ENCODE measurements around the gene ANOS1.
"Not testable (repeated sequence)": the region's sequence is repeated elsewhere in the genome, so short reads cannot be mapped to it uniquely, and the experiment has no call there.

Gene ANOS1

GRCh38 chrX:8520178-8520577 is 211.8 kb downstream of the ANOS1 start:
- no peaks in the 10 kb centered on the region for H3K27me3 ChIP-seq (ENCODE audit: insufficient read depth, insufficient read length)
- no peak for DNase-seq (ENCODE audit: low read depth, low spot score)
- H3K4me1 ChIP-seq (ENCODE audit: insufficient read depth, insufficient read length), result no peaks in the 10 kb centered on the region
- H3K36me3 ChIP-seq (ENCODE audit: insufficient read depth, insufficient read length, low read length), result no peaks in the 10 kb centered on the region
- H3K9me3 ChIP-seq (ENCODE audit: insufficient read depth, low read length), result no peaks in the 10 kb centered on the region
- no peak overlapping the region for H3K4me3 ChIP-seq (ENCODE audit: insufficient read length, low read depth)
- no peak overlapping the region for H3K9ac ChIP-seq (ENCODE audit: insufficient read length, low read depth)
- TF ChIP-seq SUZ12 (IDR thresholded peaks at IDR 0.05; ENCODE audit: extremely low read depth, insufficient read depth, insufficient read length), result no peak
- no peak for TF ChIP-seq ZNF274 (IDR thresholded peaks at IDR 0.05; ENCODE audit: low read depth, low read length)
- TF ChIP-seq YY1 (IDR thresholded peaks at IDR 0.05; ENCODE audit: insufficient read depth, insufficient read length), result no peak

GRCh38 chrX:8504451-8504850 is 227.5 kb downstream of the ANOS1 start:
- Histone ChIP-seq H3K4me3 (ENCODE audit: insufficient read length, low read depth) (no peak overlapping the region), H3K9ac (ENCODE audit: insufficient read length, low read depth) (no peak overlapping the region), H3K36me3 (ENCODE audit: insufficient read depth, insufficient read length, low read length) (no peaks in the 10 kb centered on the region), H3K27me3 (ENCODE audit: insufficient read depth, insufficient read length) (no peaks in the 10 kb centered on the region), H3K9me3 (ENCODE audit: insufficient read depth, low read length) (no peaks in the 10 kb centered on the region), H3K4me1 (ENCODE audit: insufficient read depth, insufficient read length) (no peaks in the 10 kb centered on the region)
- no peak for TF ChIP-seq YY1 (IDR thresholded peaks at IDR 0.05; ENCODE audit: insufficient read depth, insufficient read length)
- TF ChIP-seq ZNF274 (IDR thresholded peaks at IDR 0.05; ENCODE audit: low read depth, low read length), result no peak
- TF ChIP-seq SUZ12 (IDR thresholded peaks at IDR 0.05; ENCODE audit: extremely low read depth, insufficient read depth, insufficient read length), result no peak
- DNase-seq (ENCODE audit: low read depth, low spot score), result no peak

GRCh38 chrX:8502101-8502500 is 229.8 kb downstream of the ANOS1 start:
- not testable (repeated sequence) for H3K9me3 ChIP-seq (ENCODE audit: insufficient read depth, low read length); H3K4me1 ChIP-seq (ENCODE audit: insufficient read depth, insufficient read length); H3K36me3 ChIP-seq (ENCODE audit: insufficient read depth, insufficient read length, low read length)

GRCh38 chrX:8500203-8500602 is 231.7 kb downstream of the ANOS1 start:
- H3K36me3 ChIP-seq (ENCODE audit: insufficient read depth, insufficient read length, low read length), result no peaks in the 10 kb centered on the region
- H3K9me3 ChIP-seq (ENCODE audit: insufficient read depth, low read length), result no peaks in the 10 kb centered on the region
- no peaks in the 10 kb centered on the region for H3K4me1 ChIP-seq (ENCODE audit: insufficient read depth, insufficient read length)
- no peak overlapping the region for H3K4me3 ChIP-seq (ENCODE audit: insufficient read length, low read depth)
- no peak for DNase-seq (ENCODE audit: low read depth, low spot score)
- no peaks in the 10 kb centered on the region for H3K27me3 ChIP-seq (ENCODE audit: insufficient read depth, insufficient read length)
- TF ChIP-seq YY1 (IDR thresholded peaks at IDR 0.05; ENCODE audit: insufficient read depth, insufficient read length), result no peak
- TF ChIP-seq SUZ12 (IDR thresholded peaks at IDR 0.05; ENCODE audit: extremely low read depth, insufficient read depth, insufficient read length), result no peak
- no peak for TF ChIP-seq ZNF274 (IDR thresholded peaks at IDR 0.05; ENCODE audit: low read depth, low read length)
- no peak overlapping the region for H3K9ac ChIP-seq (ENCODE audit: insufficient read length, low read depth)

More at GRCh38 chrX:8502101-8502500, 229.8 kb downstream of the ANOS1 start:
- not testable (repeated sequence) for DNase-seq (ENCODE audit: low read depth, low spot score); H3K9ac ChIP-seq (ENCODE audit: insufficient read length, low read depth); H3K4me3 ChIP-seq (ENCODE audit: insufficient read length, low read depth); H3K27me3 ChIP-seq (ENCODE audit: insufficient read depth, insufficient read length)

- not testable (repeated sequence) for DNase-seq (ENCODE audit: low read depth, low spot score); H3K4me3 ChIP-seq (ENCODE audit: insufficient read length, low read depth); H3K9ac ChIP-seq (ENCODE audit: insufficient read length, low read depth); H3K4me1 ChIP-seq (ENCODE audit: insufficient read depth, insufficient read length); H3K9me3 ChIP-seq (ENCODE audit: insufficient read depth, low read length); H3K27me3 ChIP-seq (ENCODE audit: insufficient read depth, insufficient read length); H3K36me3 ChIP-seq (ENCODE audit: insufficient read depth, insufficient read length, low read length)
Measured at GRCh38 chrX:8495036-8495435, 236.9 kb downstream of the ANOS1 start.

GRCh38 chrX:8484360-8484949 is 247.5 kb downstream of the ANOS1 start:
- H3K4me1 ChIP-seq (ENCODE audit: insufficient read depth, insufficient read length), result no peaks in the 10 kb centered on the region
- H3K9me3 ChIP-seq (ENCODE audit: insufficient read depth, low read length), result no peaks in the 10 kb centered on the region
- H3K36me3 ChIP-seq (ENCODE audit: insufficient read depth, insufficient read length, low read length), result no peaks in the 10 kb centered on the region
- no peaks in the 10 kb centered on the region for H3K27me3 ChIP-seq (ENCODE audit: insufficient read depth, insufficient read length)
- no peak overlapping the region for H3K4me3 ChIP-seq (ENCODE audit: insufficient read length, low read depth)
- H3K9ac ChIP-seq (ENCODE audit: insufficient read length, low read depth), result no peak overlapping the region
- no peak for DNase-seq (ENCODE audit: low read depth, low spot score)
- TF ChIP-seq YY1 (IDR thresholded peaks at IDR 0.05; ENCODE audit: insufficient read depth, insufficient read length), result no peak
- TF ChIP-seq SUZ12 (IDR thresholded peaks at IDR 0.05; ENCODE audit: extremely low read depth, insufficient read depth, insufficient read length), result no peak
- TF ChIP-seq ZNF274 (IDR thresholded peaks at IDR 0.05; ENCODE audit: low read depth, low read length), result no peak
